Cortex of kidney (tissue), 1 donor: Measurements from ENCODE around the gene DSCAM.
"Not testable (repeated sequence)": the region's sequence is repeated elsewhere in the genome, so short reads cannot be mapped to it uniquely, and the experiment has no call there.

Experiments
- DNase-seq: peaks from one replicate; lab custom pipeline; 2025; lab: John Stamatoyannopoulos, UW

The DSCAM gene

GRCh38 chr21:40461008-40461407, 385.9 kb downstream of the DSCAM start:
- no peak for DNase-seq

- DNase-seq: no peak
Observed at GRCh38 chr21:40457741-40458140, 389.2 kb downstream of the DSCAM start.

GRCh38 chr21:40454057-40454456, 392.9 kb downstream of the DSCAM start:
- no peak for DNase-seq

- DNase-seq: no peak
Observed at GRCh38 chr21:40453183-40453582, 393.8 kb downstream of the DSCAM start.

- no peak for DNase-seq
Observed at GRCh38 chr21:40452548-40452947, 394.4 kb downstream of the DSCAM start.

- DNase-seq: no peak
Observed at GRCh38 chr21:40447016-40447415, 399.9 kb downstream of the DSCAM start.

- no peak for DNase-seq
Observed at GRCh38 chr21:40445349-40445921, 401.5 kb downstream of the DSCAM start.

- not testable (repeated sequence) for DNase-seq
Observed at GRCh38 chr21:40439581-40439980, 407.4 kb downstream of the DSCAM start.

- no peak for DNase-seq
Observed at GRCh38 chr21:40438616-40439015, 408.3 kb downstream of the DSCAM start.

- no peak for DNase-seq
Observed at GRCh38 chr21:40436261-40436660, 410.7 kb downstream of the DSCAM start.

- no peak for DNase-seq
Observed at GRCh38 chr21:40433538-40433937, 413.4 kb downstream of the DSCAM start.

- no peak for DNase-seq
Observed at GRCh38 chr21:40425981-40426380, 421.0 kb downstream of the DSCAM start.

GRCh38 chr21:40422896-40423635, 423.9 kb downstream of the DSCAM start:
- no peak for DNase-seq

GRCh38 chr21:40421121-40421520, 425.8 kb downstream of the DSCAM start:
- no peak for DNase-seq

GRCh38 chr21:40416572-40416971, 430.4 kb downstream of the DSCAM start:
- no peak for DNase-seq

GRCh38 chr21:40408561-40408960, 438.4 kb downstream of the DSCAM start:
- no peak for DNase-seq

GRCh38 chr21:40404396-40404800, 442.6 kb downstream of the DSCAM start:
- no peak for DNase-seq

GRCh38 chr21:40402884-40403582, 443.9 kb downstream of the DSCAM start:
- DNase-seq: no peak

GRCh38 chr21:40395732-40396131, 451.2 kb downstream of the DSCAM start:
- DNase-seq: no peak

- no peak for DNase-seq
Observed at GRCh38 chr21:40393066-40393465, 453.9 kb downstream of the DSCAM start.

- no peak for DNase-seq
Observed at GRCh38 chr21:40388046-40388445, 458.9 kb downstream of the DSCAM start.

- no peak for DNase-seq
Observed at GRCh38 chr21:40386981-40387747, 459.8 kb downstream of the DSCAM start.
